CD4-positive, alpha-beta T cell treated with Interleukin-4 for 1 hour (primary cell): ENCODE measurements around the gene ADARB2.
"Not testable (repeated sequence)": the region's sequence is repeated elsewhere in the genome, so short reads cannot be mapped to it uniquely, and the experiment has no call there.

Source experiments
- DNase-seq, 2 donors: peaks; one replicate each; pipeline ENCODE4 v3.0.0-alpha.2; 2020 to 2022

The ADARB2 gene

GRCh38 chr10:1328161-1328823 is 409.0 kb downstream of the ADARB2 start:
- no peak for DNase-seq

- no peak for DNase-seq
Observed at GRCh38 chr10:1327759-1328158, 409.6 kb downstream of the ADARB2 start.

- DNase-seq: not testable (repeated sequence)
Observed at GRCh38 chr10:1326514-1326913, 410.8 kb downstream of the ADARB2 start.

GRCh38 chr10:1324903-1325302 is 412.4 kb downstream of the ADARB2 start:
- DNase-seq: no peak

- no peak for DNase-seq
Observed at GRCh38 chr10:1323951-1324350, 413.4 kb downstream of the ADARB2 start.

GRCh38 chr10:1320739-1321320 is 416.5 kb downstream of the ADARB2 start:
- no peak for DNase-seq

GRCh38 chr10:1316809-1317143 is 420.5 kb downstream of the ADARB2 start:
- no peak for DNase-seq

- DNase-seq: no peak
Observed at GRCh38 chr10:1316121-1316808, 421.1 kb downstream of the ADARB2 start.

GRCh38 chr10:1315178-1315577 is 422.1 kb downstream of the ADARB2 start:
- no peak for DNase-seq

GRCh38 chr10:1311726-1312125 is 425.6 kb downstream of the ADARB2 start:
- no peak for DNase-seq

- no peak for DNase-seq
Observed at GRCh38 chr10:1310271-1310789, 427.0 kb downstream of the ADARB2 start.

- DNase-seq: no peak
Observed at GRCh38 chr10:1309617-1310270, 427.6 kb downstream of the ADARB2 start.

GRCh38 chr10:1308962-1309616 is 428.2 kb downstream of the ADARB2 start:
- DNase-seq: no peak

- DNase-seq: no peak
Observed at GRCh38 chr10:1308173-1308961, 429.0 kb downstream of the ADARB2 start.

- DNase-seq: no peak
Observed at GRCh38 chr10:1301143-1301542, 436.2 kb downstream of the ADARB2 start.

- DNase-seq: no peak
Observed at GRCh38 chr10:1300218-1300617, 437.1 kb downstream of the ADARB2 start.

- no peak for DNase-seq
Observed at GRCh38 chr10:1299041-1299726, 438.1 kb downstream of the ADARB2 start.

- DNase-seq: no peak
Observed at GRCh38 chr10:1297566-1298301, 439.6 kb downstream of the ADARB2 start.

GRCh38 chr10:1295756-1296480 is 441.4 kb downstream of the ADARB2 start:
- DNase-seq: no peak

GRCh38 chr10:1294748-1295147 is 442.6 kb downstream of the ADARB2 start:
- DNase-seq: no peak
